ENCODE measurements around the gene CNTNAP2.

- TF ChIP-seq POLR2A (IDR thresholded peaks at IDR 0.05; ENCODE audit: low read depth, low read length) (no peak), SPI1 (IDR thresholded peaks at IDR 0.05; ENCODE audit: low read depth, low read length) (no peak)
Measured at GRCh38 chr7:146639291-146639690, 522.7 kb downstream of the CNTNAP2 start.
